ENCODE data around the gene PEX11G.

GRCh38 chr19:7533281-7533885 is 44.5 kb upstream of the PEX11G start:
- TF ChIP-seq CTCF (IDR thresholded peaks at IDR 0.05) (no peak), POLR2A (IDR thresholded peaks at IDR 0.05) (no peak), POLR2AphosphoS5 (IDR thresholded peaks at IDR 0.05; ENCODE audit: insufficient read depth in 1 of 2, low read depth in 1 of 2) (no peak)

All from vagina (tissue), 2 donors.